Ascending aorta (tissue), 2 donors: ENCODE results near the gene DTNB. TPM values are rescaled to one million over a fixed set of nuclear protein-coding genes. Genes with fewer than 3 reads are reported as not detected.

Experiments used
- DNase-seq, 2 donors: peaks; one replicate each; pipeline ENCODE4 v3.0.0-alpha.2; 2019; ENCODE audit warnings: low spot score in 2 of 2
- H3K27ac ChIP-seq, 2 donors: fragments of 200-600 bp; sonication (generic); one replicate each; pipeline ENCODE4 v1.5.1; 2016 to 2017; ENCODE audit warnings: mild to moderate bottlenecking in 1 of 2
- H3K27me3 ChIP-seq: fragments of 200-600 bp; sonication (generic); one replicate; pipeline ENCODE4 v1.5.1; 2017
- H3K36me3 ChIP-seq, 2 donors: fragments of 200-600 bp; sonication (generic); one replicate each; pipeline ENCODE4 v1.5.1; 2016
- H3K4me1 ChIP-seq, 2 donors: fragments of 200-600 bp; sonication (generic); one replicate each; pipeline ENCODE4 v1.5.1; 2016 to 2017; ENCODE audit warnings: mild to moderate bottlenecking in 1 of 2
- H3K4me3 ChIP-seq, 2 donors: fragments of 200-600 bp; sonication (generic); one replicate each; pipeline ENCODE4 v1.5.1; 2016 to 2017; ENCODE audit warnings: mild to moderate bottlenecking in 1 of 2
- H3K9me3 ChIP-seq, 2 donors: fragments of 200-600 bp; sonication (generic); one replicate each; pipeline ENCODE4 v1.5.1; 2016
- CTCF ChIP-seq, 3 experiments: fragments of 200-600 bp in 2 of 3; fragments of 450-650 bp in 1 of 3; sonication (generic) in 2 of 3; IDR thresholded peaks; one replicate each; pipeline ENCODE4 v1.5.1; 2016 to 2019; ENCODE audit warnings: antibody characterized with exemption in 3 of 3, mild to moderate bottlenecking in 1 of 3, moderate library complexity in 1 of 3
- intact Hi-C: fragments of 100-400 bp; cut with DNase I; formaldehyde crosslinking; loops from one replicate; pipeline ENCODE4 v1.15.1; 2023
- total RNA-seq: library from RNA; depleted of rRNA; stranded (reverse); fragments of >200 nt; gene quantifications from one replicate; pipeline ENCODE4 v1.1.0, GENCODE V29; 2016

The DTNB gene
- total RNA-seq, 1 donor from 2014 or later = 22.7 TPM

DNA sequence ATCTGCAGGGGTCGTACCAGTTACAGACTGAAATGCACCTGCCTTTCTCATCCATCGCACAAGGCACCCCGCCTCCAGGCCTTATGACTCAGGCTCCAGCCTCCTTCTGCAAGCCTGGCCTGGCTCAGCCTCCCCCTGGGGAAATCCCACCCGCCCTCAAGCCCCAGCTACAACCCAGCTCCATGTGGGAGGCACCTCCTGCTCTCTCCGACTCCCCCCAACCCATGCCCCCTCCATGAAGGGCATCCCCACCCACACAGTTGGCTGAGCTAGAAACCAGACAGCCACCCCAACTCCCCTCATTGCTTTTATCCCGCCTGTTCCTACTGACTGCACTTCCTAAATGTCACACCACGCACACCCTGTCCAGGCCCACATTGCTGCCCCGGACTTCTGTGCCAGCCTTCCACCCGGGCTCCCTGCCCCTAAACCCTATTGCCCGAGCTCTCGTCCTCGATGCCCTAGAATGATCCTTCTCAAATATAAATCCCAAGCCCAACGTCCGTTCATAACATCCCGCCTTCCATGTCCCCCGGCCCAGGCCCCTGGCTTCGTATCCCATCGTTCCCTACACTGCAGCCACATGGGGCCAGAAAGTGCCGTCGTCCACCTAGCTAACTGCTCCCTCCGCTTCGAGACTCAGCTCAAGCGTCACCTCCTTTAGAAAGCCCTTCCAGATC, 341.6 kb downstream of the DTNB start:
- intact Hi-C loops = no loop called here
- Histone ChIP-seq H3K4me3 (no peak overlapping the region), H3K36me3 (peaks cover 0 to 2% of the 10 kb centered on the region in 2 donors), H3K9me3 (no peaks in the 10 kb centered on the region), H3K27me3 (no peaks in the 10 kb centered on the region), H3K4me1 (peaks cover 8 to 28% of the 10 kb centered on the region in 2 donors), H3K27ac (peak overlapping the region in 1 of 2 donors; percentile 20)
- no peak for TF ChIP-seq CTCF (IDR thresholded peaks at IDR 0.05)
- DNase-seq = no peak

DNA sequence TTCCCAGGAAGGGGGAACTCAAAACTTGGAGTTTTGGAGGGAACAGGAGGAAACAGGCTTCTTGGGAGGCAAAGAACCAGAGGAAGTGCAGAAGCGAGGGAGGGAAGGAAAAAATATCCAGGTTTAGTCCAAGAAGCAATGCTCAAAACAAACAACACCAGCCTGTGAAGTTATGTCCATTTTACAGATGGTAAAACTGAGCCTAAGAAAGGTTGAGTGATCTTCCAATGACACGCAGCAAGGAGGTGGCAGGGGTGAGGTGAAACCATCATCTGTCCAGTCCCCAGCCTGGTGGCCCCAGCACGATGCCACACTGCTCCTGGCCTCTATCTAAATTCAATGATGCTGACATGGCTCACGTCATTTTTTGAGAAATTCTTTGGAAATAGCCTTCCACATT, 342.4 kb downstream of the DTNB start:
- Histone ChIP-seq H3K27me3 (no peaks in the 10 kb centered on the region), H3K36me3 (peaks cover 2 to 3% of the 10 kb centered on the region in 2 donors), H3K4me1 (peaks cover 8 to 32% of the 10 kb centered on the region in 2 donors), H3K27ac (no peak overlapping the region), H3K9me3 (no peaks in the 10 kb centered on the region), H3K4me3 (no peak overlapping the region)
- intact Hi-C loops = no loop called here
- no peak for TF ChIP-seq CTCF (IDR thresholded peaks at IDR 0.05)
- DNase-seq = no peak

DNA sequence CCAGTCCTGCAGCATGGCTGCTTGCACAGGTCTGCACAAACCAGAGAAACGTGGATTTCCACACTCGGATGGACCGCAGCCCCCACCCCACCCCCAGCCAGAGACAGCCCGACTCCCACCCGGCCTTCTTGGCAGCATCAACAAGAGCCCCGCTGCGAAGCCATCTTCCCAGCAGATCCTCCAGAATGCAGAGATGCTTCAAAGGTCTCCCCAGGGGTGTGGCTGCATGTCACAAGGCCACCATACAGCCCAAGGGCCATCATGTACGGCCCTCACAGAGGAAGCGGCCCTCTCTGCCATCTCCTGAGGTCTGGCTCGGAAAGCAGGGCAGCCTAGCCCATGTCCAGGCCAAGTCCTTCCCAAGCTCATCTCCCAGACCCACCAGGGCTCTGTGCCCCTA, 343.1 kb downstream of the DTNB start:
- H3K36me3 ChIP-seq = peaks cover 2 to 3% of the 10 kb centered on the region in 2 donors
- no peak overlapping the region for H3K27ac ChIP-seq
- H3K4me1 ChIP-seq = peaks cover 13 to 39% of the 10 kb centered on the region in 2 donors
- no peak for DNase-seq
- no peak overlapping the region for H3K4me3 ChIP-seq
- no peak for TF ChIP-seq CTCF (IDR thresholded peaks at IDR 0.05)
- no peaks in the 10 kb centered on the region for H3K9me3 ChIP-seq
- H3K27me3 ChIP-seq = no peaks in the 10 kb centered on the region
- intact Hi-C loops = no loop called here

GRCh38 chr2:25328152-25329085, 345.0 kb downstream of the DTNB start:
- H3K4me1 ChIP-seq = peaks cover 13 to 50% of the 10 kb centered on the region in 2 donors
- H3K27me3 ChIP-seq = no peaks in the 10 kb centered on the region
- no peaks in the 10 kb centered on the region for H3K9me3 ChIP-seq
- peak overlapping the region; percentile 54 to 69 for H3K27ac ChIP-seq
- H3K36me3 ChIP-seq = peaks cover 2 to 3% of the 10 kb centered on the region in 2 donors
- intact Hi-C loops = no loop called here
- DNase-seq = no peak
- H3K4me3 ChIP-seq = no peak overlapping the region
- no peak for TF ChIP-seq CTCF (IDR thresholded peaks at IDR 0.05)

Other genes starting within 250 kb of the DTNB start
- 8.7 TPM for gene ASXL2, start 204.9 kb upstream of the DTNB start, total RNA-seq